Stomach smooth muscle (tissue), 2 donors: ENCODE data around the gene REC114.

Source experiments
- H3K27ac ChIP-seq: one replicate; pipeline ENCODE4 v1.7.0; 2013; ENCODE audit warnings: mild to moderate bottlenecking, low read length, inconsistent platforms
- H3K27me3 ChIP-seq, 2 donors: one replicate each; pipeline ENCODE4 v1.7.0; 2013; ENCODE audit warnings: low read length in 2 of 2; ENCODE audit not compliant: insufficient read depth in 2 of 2, control insufficient read depth in 1 of 2
- H3K36me3 ChIP-seq, 2 donors: one replicate each; pipeline ENCODE4 v1.7.0; 2013; ENCODE audit warnings: low read length in 2 of 2; ENCODE audit not compliant: control insufficient read depth in 2 of 2, insufficient read depth in 2 of 2
- H3K4me1 ChIP-seq: one replicate; pipeline ENCODE4 v1.7.0; 2013; ENCODE audit warnings: low read length; ENCODE audit not compliant: control insufficient read depth, insufficient read depth
- H3K4me3 ChIP-seq, 2 donors: one replicate each; pipeline ENCODE4 v1.7.0; 2013; ENCODE audit warnings: low read length in 2 of 2
- H3K9ac ChIP-seq, 2 donors: one replicate each; pipeline ENCODE4 v1.7.0; 2013; ENCODE audit warnings: low read length in 2 of 2, mild to moderate bottlenecking in 1 of 2
- H3K9me3 ChIP-seq, 2 donors: one replicate each; pipeline ENCODE4 v1.7.0; 2013; ENCODE audit warnings: low read length in 2 of 2; ENCODE audit not compliant: control insufficient read depth in 2 of 2
- donor health status: healthy.
- donor health status: Pancreatic carcinoma.

REC114 gene

GRCh38 chr15:73555080-73555479 is 112.1 kb downstream of the REC114 start:
- no peaks in the 10 kb centered on the region for H3K27me3 ChIP-seq
- no peaks in the 10 kb centered on the region for H3K4me1 ChIP-seq
- H3K9me3 ChIP-seq, result no peaks in the 10 kb centered on the region
- peaks cover 38 to 44% of the 10 kb centered on the region in 2 donors for H3K36me3 ChIP-seq
- H3K4me3 ChIP-seq, result no peak overlapping the region
- no peak overlapping the region for H3K27ac ChIP-seq
- no peak overlapping the region for H3K9ac ChIP-seq

- Histone ChIP-seq H3K4me1 (no peaks in the 10 kb centered on the region), H3K4me3 (no peak overlapping the region), H3K27ac (no peak overlapping the region), H3K36me3 (peaks cover 54 to 63% of the 10 kb centered on the region in 2 donors), H3K9me3 (no peaks in the 10 kb centered on the region), H3K27me3 (no peaks in the 10 kb centered on the region), H3K9ac (no peak overlapping the region)
These were observed 115.6 kb downstream of the REC114 start for GRCh38 chr15:73558529-73558928.

- Histone ChIP-seq H3K4me3 (no peak overlapping the region), H3K27ac (peak overlapping the region; percentile 7)
These were observed 117.6 kb downstream of the REC114 start for GRCh38 chr15:73560501-73561117.

GRCh38 chr15:73564255-73564654 is 121.3 kb downstream of the REC114 start:
- Histone ChIP-seq H3K27me3 (no peaks in the 10 kb centered on the region), H3K36me3 (peaks cover 41 to 52% of the 10 kb centered on the region in 2 donors), H3K27ac (no peak overlapping the region), H3K4me3 (no peak overlapping the region), H3K4me1 (peaks cover 12% of the 10 kb centered on the region), H3K9me3 (no peaks in the 10 kb centered on the region), H3K9ac (peak overlapping the region in 1 of 2 donors; percentile 3)

More at GRCh38 chr15:73560501-73561117, 117.6 kb downstream of the REC114 start:
- H3K9me3 ChIP-seq, result no peaks in the 10 kb centered on the region
- peaks cover 46 to 56% of the 10 kb centered on the region in 2 donors for H3K36me3 ChIP-seq
- H3K27me3 ChIP-seq, result no peaks in the 10 kb centered on the region
- H3K9ac ChIP-seq, result peak overlapping the region in 1 of 2 donors; percentile 30
- H3K4me1 ChIP-seq, result peaks cover 9% of the 10 kb centered on the region

- peaks cover 59 to 61% of the 10 kb centered on the region in 2 donors for H3K36me3 ChIP-seq
- peaks cover 12% of the 10 kb centered on the region for H3K4me1 ChIP-seq
- H3K4me3 ChIP-seq, result no peak overlapping the region
- H3K9ac ChIP-seq, result no peak overlapping the region
- H3K27ac ChIP-seq, result no peak overlapping the region
- H3K9me3 ChIP-seq, result no peaks in the 10 kb centered on the region
- no peaks in the 10 kb centered on the region for H3K27me3 ChIP-seq
These were observed 124.1 kb downstream of the REC114 start for GRCh38 chr15:73567020-73567419.

GRCh38 chr15:73568564-73569280 is 125.8 kb downstream of the REC114 start:
- H3K9me3 ChIP-seq, result no peaks in the 10 kb centered on the region
- peaks cover 17% of the 10 kb centered on the region for H3K4me1 ChIP-seq
- H3K27ac ChIP-seq, result no peak overlapping the region
- no peak overlapping the region for H3K4me3 ChIP-seq
- no peaks in the 10 kb centered on the region for H3K27me3 ChIP-seq
- no peak overlapping the region for H3K9ac ChIP-seq
- peaks cover 53 to 60% of the 10 kb centered on the region in 2 donors for H3K36me3 ChIP-seq

GRCh38 chr15:73569361-73569760 is 126.4 kb downstream of the REC114 start:
- Histone ChIP-seq H3K27ac (no peak overlapping the region), H3K27me3 (no peaks in the 10 kb centered on the region), H3K9me3 (no peaks in the 10 kb centered on the region), H3K4me1 (peaks cover 21% of the 10 kb centered on the region), H3K4me3 (no peak overlapping the region), H3K9ac (no peak overlapping the region), H3K36me3 (peaks cover 53 to 59% of the 10 kb centered on the region in 2 donors)

- H3K9ac ChIP-seq, result no peak overlapping the region
- H3K27ac ChIP-seq, result no peak overlapping the region
- peaks cover 17% of the 10 kb centered on the region for H3K4me1 ChIP-seq
- no peaks in the 10 kb centered on the region for H3K9me3 ChIP-seq
- peaks cover 53 to 58% of the 10 kb centered on the region in 2 donors for H3K36me3 ChIP-seq
- no peaks in the 10 kb centered on the region for H3K27me3 ChIP-seq
- H3K4me3 ChIP-seq, result no peak overlapping the region
These were observed 127.5 kb downstream of the REC114 start for GRCh38 chr15:73570355-73571032.

- Histone ChIP-seq H3K27me3 (no peaks in the 10 kb centered on the region), H3K4me3 (no peak overlapping the region), H3K9me3 (no peaks in the 10 kb centered on the region), H3K9ac (no peak overlapping the region), H3K36me3 (peaks cover 53 to 60% of the 10 kb centered on the region in 2 donors), H3K27ac (no peak overlapping the region), H3K4me1 (peaks cover 24% of the 10 kb centered on the region)
These were observed 128.4 kb downstream of the REC114 start for GRCh38 chr15:73571346-73571745.

GRCh38 chr15:73572296-73572695 is 129.3 kb downstream of the REC114 start:
- Histone ChIP-seq H3K9me3 (no peaks in the 10 kb centered on the region), H3K36me3 (peaks cover 53 to 54% of the 10 kb centered on the region in 2 donors), H3K27ac (peak overlapping the region; percentile 62), H3K4me3 (no peak overlapping the region), H3K27me3 (no peaks in the 10 kb centered on the region), H3K4me1 (peaks cover 24% of the 10 kb centered on the region), H3K9ac (no peak overlapping the region)
